ENCODE measurements around the gene EFCAB6.

Gene EFCAB6

DNA sequence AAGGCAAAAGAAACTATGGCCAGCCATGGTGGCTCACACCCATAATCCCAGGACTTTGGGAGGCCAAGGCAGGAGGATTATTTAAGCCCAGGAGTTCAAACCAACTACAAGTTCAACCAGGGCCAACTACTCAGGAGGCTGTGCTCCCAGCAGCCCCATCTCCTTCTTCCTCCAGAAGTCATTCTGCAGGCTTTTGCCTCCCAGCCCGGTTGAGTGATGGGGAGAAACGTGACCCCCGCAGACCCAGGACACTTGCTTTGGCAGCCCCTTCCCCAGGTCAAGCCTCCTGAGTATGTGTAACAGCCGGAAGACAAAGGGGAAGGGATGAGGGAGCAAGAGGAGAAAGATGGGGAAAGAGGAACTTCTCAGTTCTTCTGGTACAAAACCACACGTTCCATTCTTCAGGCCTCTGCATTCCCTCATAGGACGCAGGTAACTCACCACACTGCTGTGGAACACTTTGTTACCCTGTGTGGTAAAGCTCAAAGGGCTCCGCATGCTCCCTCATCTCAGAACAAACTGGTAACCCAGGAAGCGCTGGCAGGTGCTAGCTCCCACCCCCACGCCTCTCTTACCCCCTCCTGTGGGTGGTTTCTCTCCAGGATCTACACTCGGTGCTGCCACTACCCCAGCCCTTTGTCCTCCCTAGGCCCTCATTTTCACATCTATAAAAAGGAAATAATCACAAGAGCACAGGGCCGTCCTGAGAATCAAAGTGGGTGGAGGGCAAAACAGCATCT lies 46.2 kb upstream of the EFCAB6 start:
- H3K4me3 ChIP-seq (ENCODE audit: low read depth, low read length): no peak overlapping the region
- TF ChIP-seq, protein P1, sequence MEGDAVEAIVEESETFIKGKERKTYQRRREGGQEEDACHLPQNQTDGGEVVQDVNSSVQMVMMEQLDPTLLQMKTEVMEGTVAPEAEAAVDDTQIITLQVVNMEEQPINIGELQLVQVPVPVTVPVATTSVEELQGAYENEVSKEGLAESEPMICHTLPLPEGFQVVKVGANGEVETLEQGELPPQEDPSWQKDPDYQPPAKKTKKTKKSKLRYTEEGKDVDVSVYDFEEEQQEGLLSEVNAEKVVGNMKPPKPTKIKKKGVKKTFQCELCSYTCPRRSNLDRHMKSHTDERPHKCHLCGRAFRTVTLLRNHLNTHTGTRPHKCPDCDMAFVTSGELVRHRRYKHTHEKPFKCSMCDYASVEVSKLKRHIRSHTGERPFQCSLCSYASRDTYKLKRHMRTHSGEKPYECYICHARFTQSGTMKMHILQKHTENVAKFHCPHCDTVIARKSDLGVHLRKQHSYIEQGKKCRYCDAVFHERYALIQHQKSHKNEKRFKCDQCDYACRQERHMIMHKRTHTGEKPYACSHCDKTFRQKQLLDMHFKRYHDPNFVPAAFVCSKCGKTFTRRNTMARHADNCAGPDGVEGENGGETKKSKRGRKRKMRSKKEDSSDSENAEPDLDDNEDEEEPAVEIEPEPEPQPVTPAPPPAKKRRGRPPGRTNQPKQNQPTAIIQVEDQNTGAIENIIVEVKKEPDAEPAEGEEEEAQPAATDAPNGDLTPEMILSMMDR (conservative IDR thresholded peaks at IDR 0.05; ENCODE audit: low read depth, low read length): no peak
- DNase-seq (ENCODE audit: low read depth): no peak

DNA sequence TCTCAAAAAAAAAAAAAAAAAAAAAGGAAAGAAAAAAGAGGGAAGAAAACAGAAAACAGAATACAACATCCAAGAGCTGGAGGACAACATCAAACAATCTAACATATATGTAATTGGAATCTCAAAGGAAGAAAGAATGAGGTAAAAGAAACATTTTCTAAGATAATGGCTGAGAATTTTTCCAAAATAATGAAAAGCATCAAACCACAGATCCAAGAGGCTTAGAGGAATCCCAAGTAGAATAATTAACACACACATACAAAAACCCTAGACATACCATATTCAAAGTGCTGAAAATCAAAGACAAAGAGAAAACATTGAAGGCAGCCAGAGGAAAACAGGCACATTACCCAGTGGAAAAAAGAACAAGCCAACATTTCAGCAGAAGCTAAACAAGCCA lies 45.3 kb upstream of the EFCAB6 start:
- H3K4me3 ChIP-seq (ENCODE audit: low read depth, low read length): no peak overlapping the region
- DNase-seq (ENCODE audit: low read depth): no peak
- TF ChIP-seq, protein P1 (conservative IDR thresholded peaks at IDR 0.05; ENCODE audit: low read depth, low read length): no peak

DNA sequence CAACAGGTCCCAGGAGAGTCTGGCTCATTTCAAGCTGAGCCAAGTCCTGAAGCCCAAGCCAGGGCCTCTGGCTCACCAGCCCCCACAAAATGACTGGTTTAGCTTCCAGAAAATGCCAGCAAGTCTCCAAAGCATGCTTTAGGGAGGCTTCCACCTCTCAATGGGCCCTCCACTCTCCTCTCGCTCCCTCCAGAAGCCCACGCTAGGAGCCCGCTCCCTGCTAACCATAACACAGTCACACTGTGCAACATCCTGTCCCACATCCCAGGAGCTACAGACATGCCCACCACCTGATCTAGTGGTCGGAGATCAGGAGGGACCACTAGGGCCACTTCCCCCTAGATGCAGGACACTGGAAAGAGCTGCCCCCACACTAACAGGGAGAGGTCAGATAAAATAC lies 43.3 kb upstream of the EFCAB6 start:
- no peak overlapping the region for H3K4me3 ChIP-seq (ENCODE audit: low read depth, low read length)
- no peak for DNase-seq (ENCODE audit: low read depth)
- TF ChIP-seq, protein P1 (conservative IDR thresholded peaks at IDR 0.05; ENCODE audit: low read depth, low read length): no peak

DNA sequence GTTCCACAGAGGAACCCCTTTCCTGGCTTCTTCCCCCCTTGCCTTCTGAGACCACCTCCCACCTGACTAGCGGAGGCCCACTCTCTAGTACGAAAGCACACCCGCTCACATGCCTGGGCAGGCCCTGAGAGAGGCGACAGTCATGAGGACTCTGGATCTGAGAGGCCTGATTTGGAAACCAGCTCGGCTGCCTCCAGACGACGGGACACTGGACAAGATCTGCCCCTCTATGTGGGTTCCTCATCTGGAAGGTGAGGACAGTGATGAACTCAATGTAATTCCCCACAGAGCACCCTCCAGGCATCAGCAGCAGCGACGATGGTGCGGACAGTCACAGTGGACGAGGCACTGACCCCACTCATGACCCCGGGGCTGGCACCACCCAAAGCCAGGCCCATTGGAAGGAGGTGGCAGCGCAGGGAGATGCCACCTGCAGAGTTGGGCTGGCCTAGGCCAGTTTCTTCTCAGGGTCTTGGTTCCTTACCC lies 42.7 kb upstream of the EFCAB6 start:
- no peak for DNase-seq (ENCODE audit: low read depth)
- TF ChIP-seq, protein P1 (conservative IDR thresholded peaks at IDR 0.05; ENCODE audit: low read depth, low read length): no peak
- no peak overlapping the region for H3K4me3 ChIP-seq (ENCODE audit: low read depth, low read length)

DNA sequence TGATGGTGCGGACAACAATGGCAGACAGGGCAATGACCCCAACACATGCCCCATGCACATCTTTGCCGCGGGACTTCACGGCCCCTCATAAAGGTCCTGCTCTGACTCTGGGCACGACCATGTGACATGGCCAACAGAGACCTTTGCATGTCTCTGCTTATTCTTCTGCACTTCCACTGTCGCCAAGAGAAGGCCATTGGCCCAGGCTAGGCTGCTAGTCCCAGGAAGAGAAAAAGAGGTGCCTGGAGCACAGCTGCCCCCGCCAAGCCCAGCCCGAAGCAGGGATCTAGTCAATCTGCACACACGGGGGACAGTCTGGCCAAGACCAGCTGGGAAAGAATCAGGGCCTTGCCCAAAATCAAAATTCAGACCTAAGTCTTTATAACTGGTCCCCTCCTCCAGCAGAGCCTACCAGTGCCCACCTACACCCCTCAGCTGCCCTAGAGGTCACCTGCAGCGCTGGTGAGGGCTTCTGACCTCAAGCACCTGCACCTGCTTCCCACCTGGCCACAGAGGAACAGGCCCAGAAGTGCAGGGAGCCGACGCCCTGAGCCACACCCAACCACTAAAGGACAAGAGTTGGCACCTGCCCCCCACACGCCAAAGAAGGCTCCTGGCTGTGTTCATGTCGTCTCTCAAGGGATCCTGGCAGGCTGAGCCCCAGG lies 42.1 kb upstream of the EFCAB6 start:
- TF ChIP-seq, protein P1 (conservative IDR thresholded peaks at IDR 0.05; ENCODE audit: low read depth, low read length): no peak

DNA sequence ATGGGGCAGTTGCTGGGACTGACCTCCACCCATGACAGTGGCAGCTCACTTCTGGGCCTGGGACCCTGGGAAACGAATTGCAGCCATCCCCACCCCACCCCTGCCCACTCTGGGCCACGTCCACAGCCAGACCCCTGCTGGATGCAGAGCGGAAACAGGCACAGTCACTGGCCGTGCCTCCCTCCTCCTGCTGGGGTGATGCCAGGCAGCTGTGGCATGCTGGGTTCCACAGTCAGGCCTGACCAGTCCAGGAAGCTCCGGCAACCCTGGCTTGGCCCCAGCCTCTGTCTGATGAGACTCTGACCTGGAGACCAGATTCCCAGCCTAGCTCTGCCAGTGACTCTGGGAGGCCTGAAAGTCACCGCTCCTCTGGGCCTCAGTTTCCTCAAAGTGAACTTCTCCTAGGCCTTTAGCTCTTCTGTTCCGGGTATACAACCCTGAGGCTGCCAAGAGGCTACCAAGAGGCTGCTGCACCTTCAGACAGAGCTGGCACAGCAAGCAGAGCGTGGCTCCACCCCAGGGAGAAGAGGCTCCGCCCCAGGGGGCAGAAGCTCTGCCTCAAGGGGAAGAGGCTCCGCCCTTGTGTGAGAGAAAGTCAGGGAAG lies 41.3 kb upstream of the EFCAB6 start:
- TF ChIP-seq, protein P1 (conservative IDR thresholded peaks at IDR 0.05; ENCODE audit: low read depth, low read length): no peak
- H3K4me3 ChIP-seq (ENCODE audit: low read depth, low read length): no peak overlapping the region
- no peak for DNase-seq (ENCODE audit: low read depth)

More for the DNA sequence above, 42.1 kb upstream of the EFCAB6 start:
- no peak overlapping the region for H3K4me3 ChIP-seq (ENCODE audit: low read depth, low read length)
- no peak for DNase-seq (ENCODE audit: low read depth)
